Measurements from ENCODE around the gene FAM53B.

The FAM53B gene

DNA sequence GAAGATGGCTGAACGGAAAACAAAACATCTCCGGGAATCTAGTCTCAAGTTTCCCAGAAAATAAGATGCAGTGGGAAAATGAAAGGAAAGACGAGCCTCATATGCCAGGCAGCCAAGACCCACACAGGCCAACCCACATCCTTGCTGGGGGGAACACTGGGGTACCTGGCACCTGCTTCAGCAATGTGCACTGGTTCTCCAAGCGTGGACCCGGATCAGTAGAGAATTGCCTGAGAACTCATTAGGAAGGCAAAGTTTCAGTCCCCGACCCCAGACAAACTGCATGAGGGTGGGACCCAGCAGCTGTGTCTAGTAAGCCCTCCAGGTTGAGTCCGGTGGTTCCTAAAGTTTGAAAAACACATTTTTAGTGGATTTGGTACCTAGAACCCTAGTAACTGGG is 18.4 kb downstream of the FAM53B start:
- no peak for DNase-seq

DNA sequence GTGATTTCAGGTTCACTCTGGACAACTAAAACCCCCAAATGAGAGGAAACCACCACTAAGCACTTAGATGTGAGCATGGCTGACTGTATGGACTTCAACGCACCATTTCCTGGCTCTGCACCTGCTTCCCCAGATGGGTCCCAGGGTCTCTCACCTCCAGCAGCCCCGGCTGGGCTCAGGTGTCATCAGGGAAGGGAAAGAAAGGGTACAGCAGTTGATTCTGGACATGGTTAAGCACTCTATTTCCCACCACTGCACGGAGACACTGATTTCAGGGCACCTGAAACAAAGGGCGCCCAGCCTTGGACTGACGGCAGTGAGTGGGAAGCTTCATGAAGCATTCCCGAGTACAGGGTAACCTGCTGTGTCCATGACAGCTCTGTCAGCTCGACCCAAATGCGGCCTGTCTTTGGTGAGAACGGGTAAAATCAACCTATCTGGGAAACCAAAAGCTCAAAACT is 19.0 kb downstream of the FAM53B start:
- DNase-seq, result no peak

DNA sequence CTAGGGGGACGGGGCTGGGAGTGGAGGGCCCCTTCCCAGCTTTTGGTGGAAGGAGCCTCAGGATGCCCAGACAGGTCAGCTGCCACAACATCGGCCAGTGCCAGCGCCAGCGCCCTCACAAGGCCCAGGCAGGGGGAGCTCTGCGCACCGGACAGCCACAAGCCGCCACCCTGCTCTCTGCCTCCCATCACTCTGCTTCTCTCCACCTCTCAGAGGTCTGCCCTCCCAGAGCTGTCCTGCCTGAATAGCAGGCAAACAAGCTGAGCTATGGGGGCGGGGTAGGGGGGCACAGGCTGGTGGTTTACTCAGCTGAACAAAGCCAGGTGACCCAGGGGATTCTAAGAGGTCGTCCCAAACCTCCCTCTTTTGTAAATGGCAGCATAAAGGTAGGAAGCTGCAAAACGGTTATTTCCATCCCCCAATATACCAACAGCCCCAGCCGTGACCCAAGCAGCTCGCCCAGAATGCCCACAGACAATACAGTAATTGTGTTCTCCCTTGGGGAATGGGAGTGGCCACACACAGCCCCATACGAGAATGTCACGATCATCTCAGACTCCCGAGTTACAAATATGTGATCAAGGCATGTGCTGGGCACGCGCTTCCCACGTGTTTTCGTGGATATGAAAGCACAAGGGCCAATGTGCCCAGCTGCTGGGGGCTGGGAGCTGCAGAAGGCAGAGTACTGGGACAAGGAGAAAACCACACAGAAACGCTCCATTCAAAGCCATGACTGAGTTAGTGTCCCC is 19.7 kb downstream of the FAM53B start:
- no peak for DNase-seq

DNA sequence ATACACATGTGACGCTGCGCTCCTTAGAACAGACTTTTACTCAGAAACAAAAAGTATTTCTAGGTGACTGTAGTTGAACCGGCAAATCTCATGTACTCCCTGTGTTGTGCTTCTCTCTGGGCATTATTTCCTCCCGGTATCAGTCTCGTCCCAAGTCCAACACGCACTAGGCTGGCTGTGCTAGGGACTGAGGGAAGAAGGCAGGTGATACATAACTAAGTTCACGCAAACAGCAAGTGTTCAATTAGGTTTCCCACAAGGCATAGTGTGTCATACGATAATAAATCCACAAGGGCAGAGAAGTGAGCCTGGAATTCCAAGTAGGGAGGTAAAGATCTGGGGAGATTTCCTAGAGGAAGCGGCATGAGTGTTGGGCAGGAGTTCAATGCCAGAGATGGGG is 20.4 kb downstream of the FAM53B start:
- DNase-seq, result no peak

DNA sequence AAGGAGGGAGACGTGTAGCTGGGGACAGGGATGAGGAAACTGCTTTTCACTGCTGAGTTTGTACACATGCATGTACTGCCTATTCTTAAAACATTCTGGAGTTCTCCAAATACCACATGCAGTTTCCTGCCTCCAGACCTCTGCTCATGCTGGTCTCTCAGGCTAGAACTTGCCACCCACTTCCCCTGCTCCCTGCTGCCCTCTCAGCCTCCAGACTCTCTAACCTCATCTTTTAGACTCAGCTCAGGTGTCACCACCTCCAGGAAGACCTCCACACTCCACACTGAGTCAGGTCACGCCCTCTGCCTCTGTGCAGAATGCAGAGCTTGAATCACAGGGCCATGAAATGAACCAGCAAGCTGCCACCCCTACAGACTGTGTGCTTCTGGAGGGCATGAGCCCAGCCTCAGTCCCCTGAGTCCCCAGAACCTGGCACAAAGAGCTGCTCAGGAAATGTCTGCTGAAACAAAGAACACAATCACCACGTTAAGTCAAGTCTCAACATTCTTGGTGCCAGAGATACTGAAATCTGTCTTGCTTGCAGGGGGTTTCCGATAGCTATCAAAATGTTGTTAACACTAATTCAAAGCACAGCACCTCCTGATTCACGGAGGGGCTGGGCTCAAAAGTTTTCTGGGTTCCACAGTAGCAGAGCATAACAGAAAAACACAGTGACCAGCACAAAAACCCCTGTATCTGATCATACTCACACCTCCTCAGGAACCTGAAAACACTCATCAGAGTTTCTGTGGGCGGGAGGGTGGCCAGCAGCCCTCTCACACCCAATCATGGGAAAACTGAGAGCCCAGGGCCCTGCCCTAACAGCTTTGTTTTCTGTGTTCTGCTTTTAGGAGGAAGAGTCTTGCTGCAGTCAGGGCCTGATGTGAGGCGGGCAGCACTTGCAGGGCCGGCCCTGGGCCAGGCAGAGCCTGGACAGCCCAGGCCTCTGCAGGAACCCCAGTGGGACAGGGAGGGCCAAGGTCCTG is 21.1 kb downstream of the FAM53B start:
- no peak for DNase-seq

DNA sequence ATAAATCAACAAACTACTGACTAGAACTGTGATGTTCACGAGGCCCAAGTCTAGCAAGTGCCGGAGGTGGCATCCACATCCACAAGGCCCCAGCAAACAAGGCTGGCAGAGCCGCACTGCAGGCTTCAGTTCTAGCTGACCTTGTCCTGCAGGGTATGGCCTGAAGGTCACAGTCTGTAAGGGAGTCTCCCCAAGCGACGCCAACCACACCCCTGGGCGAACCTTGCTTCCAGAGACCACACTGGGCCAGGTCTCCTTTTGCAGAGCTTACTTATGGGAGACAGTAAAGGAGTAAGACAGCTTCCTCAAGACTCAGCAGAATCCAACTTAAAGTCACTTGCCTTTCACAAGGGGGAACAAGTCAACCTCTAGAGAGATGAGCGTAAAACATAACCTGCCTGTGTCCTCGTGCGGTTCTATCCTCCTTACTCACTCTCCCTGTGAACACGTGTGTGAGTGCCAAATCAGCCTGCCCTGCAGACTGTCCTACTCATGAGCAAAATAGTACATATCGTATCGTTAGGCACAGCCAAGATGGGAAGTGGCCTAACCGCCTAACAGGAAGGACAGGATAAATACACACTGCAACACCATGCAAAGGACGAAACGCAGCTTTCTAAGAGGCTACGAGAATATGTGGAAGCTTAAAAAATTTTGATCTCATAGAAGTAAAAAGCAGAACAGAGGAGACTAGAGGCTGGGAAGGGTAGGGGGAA is 22.7 kb downstream of the FAM53B start:
- DNase-seq, result no peak

DNA sequence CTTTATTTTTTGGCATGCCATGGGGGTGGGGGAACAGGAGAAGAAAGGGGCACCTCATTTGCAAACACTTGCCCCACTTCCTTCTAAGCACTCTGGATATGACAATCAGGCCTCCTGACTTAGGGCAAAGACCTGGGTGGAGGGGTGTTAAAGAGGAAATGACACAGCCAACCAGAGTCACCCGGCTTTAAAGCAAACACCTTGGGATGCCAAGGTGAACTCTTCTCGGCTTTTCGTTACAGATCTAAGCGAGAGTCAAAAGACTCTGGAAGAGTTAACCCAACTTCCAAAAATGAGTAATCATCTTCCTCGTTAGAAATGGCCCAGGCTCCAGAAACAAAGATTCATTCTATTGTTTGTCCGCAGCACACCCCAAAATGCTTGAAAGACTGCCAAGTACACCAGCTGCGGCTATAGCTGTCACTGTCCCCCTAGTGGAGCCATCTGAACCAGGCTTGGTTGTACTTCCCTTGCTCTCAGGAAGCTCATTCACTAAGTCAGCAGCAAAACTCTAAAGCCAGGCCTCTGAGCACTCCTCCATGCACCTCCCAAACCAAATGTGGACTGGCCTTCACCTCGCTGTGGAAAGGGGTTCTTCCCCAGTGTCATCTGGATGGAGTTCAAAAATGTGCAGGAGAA is 24.8 kb downstream of the FAM53B start:
- no peak for DNase-seq

DNA sequence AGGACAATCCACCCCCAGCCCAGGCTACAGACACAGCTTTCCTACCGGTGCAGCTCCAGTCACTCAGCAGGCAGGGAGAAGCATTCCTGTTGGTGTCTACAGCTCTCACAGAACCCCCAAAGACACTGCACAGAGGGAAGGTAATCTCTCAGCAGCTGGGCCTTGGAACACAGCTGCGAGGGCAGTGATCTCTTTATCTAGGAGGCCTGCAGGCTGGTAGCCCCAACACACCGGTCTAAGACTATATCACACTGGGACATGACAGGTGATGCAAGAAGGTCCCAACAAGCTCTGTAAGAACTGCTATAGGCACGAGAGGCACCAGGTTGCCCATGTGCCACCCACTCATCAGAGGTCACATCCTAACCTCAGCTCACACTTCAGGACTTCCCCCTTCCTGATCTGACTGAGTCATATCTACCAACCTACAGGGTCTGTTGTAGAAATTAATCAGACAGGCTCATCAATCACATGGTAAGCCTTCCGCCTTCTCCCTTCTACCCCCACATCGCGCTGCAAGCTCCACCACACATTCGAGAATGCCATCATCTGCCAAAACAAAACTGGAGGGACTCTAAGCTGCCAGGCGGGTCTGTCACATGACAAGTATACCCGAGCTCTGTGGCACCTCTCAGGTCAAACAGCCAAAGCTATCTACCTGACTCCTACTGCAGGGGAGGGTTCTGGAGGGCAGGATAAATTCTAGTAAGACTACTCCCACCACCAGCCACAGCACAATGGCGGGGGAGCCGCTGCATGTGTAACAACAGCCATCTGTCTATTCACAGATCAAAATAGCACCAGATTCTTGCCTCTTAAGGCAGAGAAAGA is 26.1 kb downstream of the FAM53B start:
- no peak for DNase-seq

DNA sequence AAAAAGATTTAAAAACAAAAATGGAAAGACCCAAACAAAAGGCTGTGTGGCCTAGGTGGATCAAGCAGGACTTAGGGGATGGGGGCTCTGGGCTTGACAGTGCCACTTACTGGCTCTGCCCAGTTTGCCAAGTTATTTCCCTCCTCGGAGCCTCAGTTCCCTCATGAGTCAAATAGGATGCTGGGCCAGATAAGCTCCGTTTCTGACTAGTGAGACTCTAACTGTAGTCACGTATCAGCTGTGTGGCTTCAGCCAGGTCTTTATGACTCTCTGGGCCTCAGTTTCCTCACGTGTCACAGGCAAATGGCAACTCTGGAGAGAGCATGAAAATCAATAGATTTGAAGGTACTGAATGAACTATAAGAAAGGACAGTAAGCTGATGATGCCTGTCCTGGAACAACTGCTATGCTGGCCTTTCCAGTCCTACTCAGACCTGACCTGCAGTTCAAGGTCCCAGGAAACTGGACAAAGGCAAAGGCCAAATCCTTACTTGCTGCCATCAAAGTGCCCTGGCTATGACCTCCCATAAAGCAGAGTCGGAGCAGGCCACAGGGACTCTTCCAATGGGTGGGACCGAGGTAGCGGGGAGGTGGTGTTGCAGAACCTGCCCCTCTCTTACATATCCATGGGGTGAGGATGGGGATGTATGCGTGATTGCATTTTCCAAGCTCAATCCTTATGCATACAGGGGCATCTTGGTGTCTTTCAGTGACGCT is 27.0 kb downstream of the FAM53B start:
- DNase-seq, result no peak

DNA sequence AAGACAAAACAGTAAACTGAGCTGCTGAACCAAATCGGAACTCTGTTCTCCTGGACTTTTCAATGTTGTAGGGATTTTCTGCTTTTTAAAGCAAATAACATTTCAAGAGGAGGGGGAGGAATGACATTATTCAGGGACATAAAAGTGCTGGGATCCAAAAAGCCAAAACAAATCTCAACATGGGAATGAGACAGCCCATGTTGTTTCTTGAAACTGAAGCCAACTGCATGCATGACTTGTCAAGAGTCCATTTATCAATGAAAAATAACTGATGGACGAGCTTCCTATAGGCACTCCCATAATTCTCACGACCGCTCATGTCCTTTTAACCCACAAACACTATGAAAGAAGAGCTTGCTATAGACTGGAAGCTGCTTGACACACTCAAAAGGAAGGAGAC is 27.8 kb downstream of the FAM53B start:
- no peak for DNase-seq

DNA sequence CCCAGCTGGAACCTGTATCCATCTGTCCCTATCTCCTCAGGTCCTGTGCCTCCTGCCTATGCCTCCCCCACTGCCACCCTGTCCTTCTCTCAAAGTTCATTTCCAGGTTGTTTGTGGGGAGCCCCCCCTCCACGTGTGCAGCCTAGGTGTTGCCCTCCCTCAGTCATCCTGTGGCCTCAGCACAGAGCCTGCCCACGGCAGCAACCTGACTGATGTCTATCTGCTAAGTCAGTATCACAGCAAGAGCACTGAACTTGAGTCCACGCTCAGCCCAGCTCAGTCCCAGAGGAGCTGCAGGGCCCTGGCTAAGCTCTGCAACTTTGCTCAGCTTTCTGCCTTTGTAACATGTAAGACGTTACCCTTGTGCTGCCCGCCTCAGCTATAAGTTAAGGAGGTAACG is 28.7 kb downstream of the FAM53B start:
- no peak for DNase-seq

DNA sequence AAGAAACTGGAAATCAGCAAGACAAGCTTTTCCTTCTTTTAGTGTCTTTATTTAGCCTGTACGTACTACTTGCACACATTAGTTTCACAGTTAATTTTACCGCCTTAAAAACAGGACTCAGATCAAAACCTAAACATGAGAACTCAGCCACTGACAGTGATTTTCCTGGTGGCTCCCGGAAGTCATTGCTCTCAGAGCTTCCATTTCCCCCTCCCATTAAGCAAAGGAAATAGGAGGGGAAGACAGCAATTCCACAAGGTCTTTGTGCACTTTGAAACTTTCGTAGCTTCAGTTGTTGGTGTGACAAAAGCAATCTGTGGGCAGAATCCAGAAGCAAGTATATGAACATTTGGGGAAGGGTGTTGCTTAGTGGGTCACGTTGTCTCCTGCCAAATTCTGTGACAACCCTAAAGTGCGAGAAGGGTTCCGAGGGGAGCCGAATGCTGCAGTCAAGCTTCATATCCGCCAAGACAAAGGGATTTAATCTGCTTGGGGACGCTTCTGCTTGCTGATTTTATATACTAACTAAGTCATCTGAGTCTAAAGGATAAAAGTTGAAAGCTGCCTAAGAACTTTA is 30.4 kb downstream of the FAM53B start:
- no peak for DNase-seq

DNA sequence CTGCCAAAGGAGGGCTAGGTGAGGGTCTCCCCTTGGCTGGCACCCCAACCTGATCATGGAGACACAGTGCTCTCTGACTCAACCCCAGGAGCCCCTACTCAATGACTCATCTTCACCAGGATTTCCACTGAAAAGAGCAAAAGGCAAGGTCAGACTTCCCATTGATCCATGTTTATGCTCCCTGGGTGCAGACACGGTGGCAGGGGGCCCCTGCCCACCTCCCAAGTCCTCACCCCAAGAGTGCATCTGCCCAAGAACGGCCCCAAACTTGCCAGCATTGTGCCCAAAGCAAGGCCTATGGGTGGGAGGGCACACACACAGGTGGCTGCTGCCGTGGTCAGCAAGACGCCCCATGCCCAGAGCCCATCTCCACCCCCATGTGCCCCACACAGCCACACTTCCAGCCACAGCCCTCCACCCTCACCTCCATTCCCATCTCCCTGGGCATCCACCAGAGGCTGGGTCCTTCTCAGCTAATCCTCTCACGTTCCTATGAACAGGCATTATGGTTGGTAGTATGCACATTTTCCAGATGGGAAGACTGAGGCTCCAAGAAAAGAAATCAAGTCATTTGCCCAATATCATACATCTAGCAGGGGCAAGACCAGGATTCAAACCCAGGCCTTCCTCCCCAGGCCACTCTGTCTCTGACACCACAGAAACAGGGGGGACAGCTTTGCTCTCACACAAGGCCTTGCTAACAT is 31.3 kb downstream of the FAM53B start:
- DNase-seq, result no peak

DNA sequence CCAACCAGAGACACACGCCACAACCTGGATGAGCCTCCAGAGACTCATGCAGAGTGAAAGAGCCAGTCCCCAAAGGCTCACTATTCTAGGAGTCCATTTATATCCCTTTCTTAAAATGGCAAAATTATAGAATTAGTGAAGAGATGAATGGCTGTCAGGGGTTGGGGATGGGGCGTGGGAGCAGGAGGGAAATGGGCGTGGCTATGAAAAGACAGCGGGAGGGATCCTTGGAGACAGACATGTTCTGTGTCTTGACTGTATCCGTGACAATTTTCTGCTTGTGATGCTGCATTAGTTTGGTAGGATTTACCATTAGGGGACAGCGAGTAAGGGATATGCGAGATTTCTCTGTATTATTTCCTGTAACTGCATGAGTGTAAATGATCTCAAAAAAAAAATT is 33.0 kb downstream of the FAM53B start:
- DNase-seq, result no peak

DNA sequence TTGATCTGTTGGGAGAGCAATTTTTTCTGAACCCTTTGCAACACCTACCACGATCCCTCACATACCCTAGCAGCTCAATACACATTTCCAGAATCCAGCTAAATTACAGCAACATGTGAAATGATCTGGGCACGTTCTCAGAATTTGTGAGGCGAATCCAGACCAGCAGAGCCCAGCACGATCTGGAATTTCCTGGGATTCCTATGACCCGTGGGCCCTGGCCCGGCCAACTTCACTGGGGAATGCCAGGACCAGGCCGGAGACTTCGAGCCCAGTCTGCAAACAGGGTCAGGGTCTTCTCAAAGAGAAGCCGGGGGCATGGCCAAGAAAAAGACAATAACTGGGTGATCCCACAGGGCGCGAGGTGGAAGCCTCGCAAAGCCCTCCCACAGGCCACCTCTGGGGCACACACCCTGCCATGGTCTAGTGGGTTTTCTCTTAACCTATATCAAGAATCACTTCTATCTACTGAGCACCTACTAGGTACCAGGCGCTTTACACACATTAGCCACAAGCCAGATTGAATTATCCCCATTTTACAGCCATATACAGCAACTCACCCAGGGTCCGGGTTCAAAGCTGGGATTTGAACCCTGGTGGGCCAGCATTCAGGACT is 33.8 kb downstream of the FAM53B start:
- no peak for DNase-seq

DNA sequence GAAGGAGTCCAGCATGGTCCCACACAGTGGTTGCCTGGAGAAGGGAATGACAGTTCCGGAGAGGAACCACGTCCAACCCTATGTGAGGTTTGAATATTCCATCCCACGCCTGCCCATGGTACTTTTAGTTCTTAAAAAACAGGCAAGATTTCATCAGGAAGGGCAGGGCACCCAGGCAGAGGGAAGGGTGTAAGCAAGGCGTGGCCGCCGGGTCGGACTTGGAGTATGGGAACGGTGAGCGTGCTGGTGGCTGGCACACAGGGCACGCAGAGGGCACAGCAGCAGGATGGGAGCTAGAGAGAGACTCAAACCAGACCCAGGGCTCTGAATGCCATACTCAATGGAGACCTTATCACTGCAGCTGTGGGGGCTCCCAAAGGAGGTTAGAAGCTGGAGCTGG is 34.3 kb downstream of the FAM53B start:
- no peak for DNase-seq

DNA sequence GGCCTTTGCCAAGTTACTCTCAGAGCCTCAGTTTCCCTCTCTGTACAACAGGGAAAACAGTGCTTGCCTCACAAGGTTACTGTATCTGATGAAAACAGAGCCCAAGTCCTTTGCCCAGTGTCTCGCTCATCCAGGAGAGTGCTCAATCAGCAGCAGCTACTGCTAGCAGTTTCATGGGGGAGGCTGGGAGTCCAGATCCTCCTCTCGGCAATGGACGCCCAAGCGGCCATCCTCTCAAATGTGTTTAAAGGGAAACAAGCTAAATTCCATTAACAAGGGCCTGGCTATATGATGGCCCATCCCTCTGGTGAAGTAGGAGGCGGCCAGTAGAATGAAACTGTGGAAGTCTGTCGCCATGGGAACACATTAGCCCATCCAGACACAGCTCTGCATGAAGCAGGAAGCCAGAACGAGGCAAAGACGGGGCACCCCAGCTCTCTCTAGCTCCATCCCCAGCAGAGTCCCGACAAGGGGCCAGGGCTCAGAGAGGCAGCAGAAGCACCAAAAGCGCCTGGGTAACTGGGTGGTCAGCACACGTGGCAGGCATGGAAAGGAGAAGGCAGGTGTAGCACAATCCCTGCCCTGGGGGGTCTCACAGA is 35.2 kb downstream of the FAM53B start:
- no peak for DNase-seq

DNA sequence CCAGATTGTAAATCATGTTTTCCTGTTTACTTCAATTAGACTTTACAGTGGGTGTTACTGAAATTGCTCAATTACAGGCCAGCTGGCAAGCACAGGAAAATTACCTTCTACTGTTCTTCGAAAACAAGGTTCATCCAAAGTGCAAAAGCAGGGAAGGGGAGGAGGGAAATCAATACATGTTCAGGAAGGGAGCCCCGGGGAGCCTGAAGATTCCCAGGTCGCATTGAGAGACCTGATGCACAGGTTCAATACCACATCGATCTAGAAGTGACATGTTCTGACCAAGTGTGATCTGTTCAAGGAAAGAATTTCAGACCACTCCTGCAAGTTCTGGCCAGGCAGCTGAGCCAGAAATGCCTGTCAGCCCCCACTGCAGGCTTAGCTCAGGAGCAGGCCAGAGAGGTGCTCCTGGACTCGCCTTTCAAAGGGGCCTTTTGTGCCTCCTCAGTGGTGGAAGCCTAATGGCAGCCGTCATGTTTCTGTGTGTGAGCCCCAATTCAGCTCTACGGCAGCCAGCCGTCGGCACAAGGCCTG is 35.9 kb downstream of the FAM53B start:
- no peak for DNase-seq

DNA sequence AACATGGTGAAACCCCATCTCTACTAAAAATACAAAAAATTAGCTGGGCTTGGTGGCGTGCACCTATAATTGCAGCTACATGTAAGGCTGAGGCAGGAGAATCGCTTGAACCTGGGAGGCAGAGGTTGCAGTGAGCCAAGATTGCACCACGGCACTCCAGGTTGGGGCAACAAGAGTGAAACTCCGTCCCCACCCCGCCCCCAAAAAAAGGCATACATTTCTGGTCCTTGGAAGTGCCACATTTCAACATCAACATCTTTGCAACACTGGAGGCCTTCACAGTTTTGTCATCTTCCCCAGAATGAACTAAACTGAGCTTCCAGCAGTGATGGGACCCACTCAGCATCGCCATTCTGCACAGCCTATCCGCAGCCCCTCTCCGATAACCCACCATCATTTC is 36.6 kb downstream of the FAM53B start:
- DNase-seq, result no peak

Data from 8988T (cell line).